Activated naive CD8-positive, alpha-beta T cell treated with anti-CD3 and anti-CD28 coated beads, Interleukin-2, amount 10 ng/mL, durations not matched to agents 7 days and 5 days (primary cell): ENCODE data around the gene BPI. TPM values are rescaled to one million over a fixed set of nuclear protein-coding genes. Genes with fewer than 3 reads are reported as not detected.

Experiments used
- ATAC-seq: fragments of 150-1000 bp; cut with Tn5 transposase; one replicate; pipeline ENCODE4 v1.10.0; 2021; ENCODE audit warnings: low read depth, moderate library complexity
- POLR2A ChIA-PET: fragments of 350-600 bp; sonication (Branson Sonifier 250); formaldehyde crosslinking; loops from one replicate; lab custom pipeline; 2021; ENCODE audit warnings: antibody characterized with exemption; lab: Charles Lee
- DNase-seq: peaks from one replicate; pipeline ENCODE4 v3.0.0; 2021
- H3K27ac Mint-ChIP-seq: one replicate; pipeline ENCODE4 v1.8.0; 2022; ENCODE audit warnings: mild to moderate bottlenecking, mixed read lengths
- H3K27me3 Mint-ChIP-seq: one replicate; pipeline ENCODE4 v1.8.0; 2022; ENCODE audit warnings: mild to moderate bottlenecking, moderate library complexity, mixed read lengths
- H3K36me3 Mint-ChIP-seq: one replicate; pipeline ENCODE4 v1.8.0; 2021; ENCODE audit warnings: mild to moderate bottlenecking, mixed read lengths
- H3K4me1 Mint-ChIP-seq: one replicate; pipeline ENCODE4 v1.8.0; 2021; ENCODE audit warnings: mixed read lengths
- H3K4me3 Mint-ChIP-seq: one replicate; pipeline ENCODE4 v1.8.0; 2022; ENCODE audit warnings: mild to moderate bottlenecking, moderate library complexity, mixed read lengths
- H3K9me3 Mint-ChIP-seq: one replicate; pipeline ENCODE4 v1.8.0; 2021; ENCODE audit warnings: mixed read lengths
- total RNA-seq, 2 experiments: library from RNA; stranded (reverse); gene quantifications; one replicate each; pipeline ENCODE4 v1.2.3, GENCODE V29; 2021

The BPI gene
- total RNA-seq, 2 experiments from 2014 or later: not detected

- POLR2A ChIA-PET: no interaction called here
- H3K27me3 Mint-ChIP-seq: peaks cover 30% of the 10 kb centered on the region
- ATAC-seq: no peak
- H3K4me3 Mint-ChIP-seq: no peak overlapping the region
- no peak overlapping the region for H3K27ac Mint-ChIP-seq
- H3K4me1 Mint-ChIP-seq: peaks cover 2% of the 10 kb centered on the region
- DNase-seq: no peak
- no peaks in the 10 kb centered on the region for H3K36me3 Mint-ChIP-seq
- no peaks in the 10 kb centered on the region for H3K9me3 Mint-ChIP-seq
These were observed 13.5 kb downstream of the BPI start for GRCh38 chr20:38317422-38317821.

GRCh38 chr20:38320221-38320620 lies 16.3 kb downstream of the BPI start:
- H3K4me3 Mint-ChIP-seq: no peak overlapping the region
- peaks cover 2% of the 10 kb centered on the region for H3K4me1 Mint-ChIP-seq
- POLR2A ChIA-PET: no interaction called here
- no peak overlapping the region for H3K27ac Mint-ChIP-seq
- ATAC-seq (no peak), DNase-seq (no peak)
- no peaks in the 10 kb centered on the region for H3K36me3 Mint-ChIP-seq
- H3K27me3 Mint-ChIP-seq: peaks cover 34% of the 10 kb centered on the region
- no peaks in the 10 kb centered on the region for H3K9me3 Mint-ChIP-seq

- H3K27ac Mint-ChIP-seq: no peak overlapping the region
- POLR2A ChIA-PET: no interaction called here
- no peak overlapping the region for H3K4me3 Mint-ChIP-seq
- no peaks in the 10 kb centered on the region for H3K9me3 Mint-ChIP-seq
- H3K36me3 Mint-ChIP-seq: no peaks in the 10 kb centered on the region
- peaks cover 35% of the 10 kb centered on the region for H3K27me3 Mint-ChIP-seq
- peaks cover 2% of the 10 kb centered on the region for H3K4me1 Mint-ChIP-seq
- ATAC-seq (no peak), DNase-seq (no peak)
These were observed 18.1 kb downstream of the BPI start for GRCh38 chr20:38321959-38322598.

DNA sequence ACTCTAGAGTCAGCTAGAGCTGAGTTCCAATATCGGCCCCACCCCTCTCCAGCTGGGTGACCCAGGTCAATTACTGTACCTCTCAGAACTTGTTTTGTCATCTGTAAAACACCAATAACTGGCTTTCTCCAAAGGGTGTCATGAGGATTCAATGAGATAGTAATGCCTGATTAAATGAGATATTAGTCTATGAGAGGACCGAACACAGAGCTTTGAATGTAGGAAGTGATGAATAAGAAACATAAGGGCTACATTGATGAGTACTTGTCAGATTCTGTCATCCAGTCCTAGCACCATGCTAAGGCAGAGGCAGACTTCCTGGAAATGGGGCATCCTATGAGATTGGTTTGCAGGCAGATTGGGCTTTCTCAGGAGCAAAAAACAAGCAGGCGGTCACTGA lies 20.2 kb downstream of the BPI start:
- ATAC-seq: no peak
- Mint-ChIP-seq H3K4me3 (no peak overlapping the region), H3K27me3 (peaks cover 28% of the 10 kb centered on the region), H3K9me3 (no peaks in the 10 kb centered on the region), H3K27ac (no peak overlapping the region), H3K4me1 (peaks cover 2% of the 10 kb centered on the region), H3K36me3 (no peaks in the 10 kb centered on the region)
- DNase-seq: no peak
- POLR2A ChIA-PET: no interaction called here

- ATAC-seq: no peak
- peaks cover 2% of the 10 kb centered on the region for H3K4me1 Mint-ChIP-seq
- H3K27me3 Mint-ChIP-seq: peaks cover 22% of the 10 kb centered on the region
- no peaks in the 10 kb centered on the region for H3K9me3 Mint-ChIP-seq
- POLR2A ChIA-PET: no interaction called here
- no peaks in the 10 kb centered on the region for H3K36me3 Mint-ChIP-seq
- no peak overlapping the region for H3K4me3 Mint-ChIP-seq
- H3K27ac Mint-ChIP-seq: no peak overlapping the region
- DNase-seq: no peak
These were observed 21.2 kb downstream of the BPI start for GRCh38 chr20:38325167-38325566.

- peaks cover 17% of the 10 kb centered on the region for H3K27me3 Mint-ChIP-seq
- H3K27ac Mint-ChIP-seq: no peak overlapping the region
- H3K4me1 Mint-ChIP-seq: peaks cover 2% of the 10 kb centered on the region
- no peaks in the 10 kb centered on the region for H3K36me3 Mint-ChIP-seq
- H3K9me3 Mint-ChIP-seq: no peaks in the 10 kb centered on the region
- DNase-seq (no peak), ATAC-seq (no peak)
- no peak overlapping the region for H3K4me3 Mint-ChIP-seq
- POLR2A ChIA-PET: no interaction called here
These were observed 21.9 kb downstream of the BPI start for GRCh38 chr20:38325905-38326304.

DNA sequence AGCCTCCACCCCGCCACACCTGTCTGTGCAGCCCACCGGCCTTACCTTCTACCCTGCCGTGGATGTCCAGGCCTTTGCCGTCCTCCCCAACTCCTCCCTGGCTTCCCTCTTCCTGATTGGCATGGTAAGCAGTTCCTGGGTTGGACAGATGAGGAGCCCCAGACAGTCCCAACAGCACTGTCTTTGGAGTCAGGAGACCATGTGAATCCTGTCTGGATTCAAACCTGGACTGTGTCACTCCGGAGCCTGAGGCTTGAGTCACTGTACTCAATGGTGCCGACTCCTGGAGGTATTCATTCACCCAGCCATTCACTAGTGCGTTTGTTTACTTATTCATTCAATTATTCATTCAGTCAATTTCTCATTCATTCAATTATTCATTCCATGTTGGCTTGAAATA lies 22.4 kb downstream of the BPI start:
- H3K4me3 Mint-ChIP-seq: no peak overlapping the region
- no peaks in the 10 kb centered on the region for H3K36me3 Mint-ChIP-seq
- DNase-seq (no peak), ATAC-seq (no peak)
- POLR2A ChIA-PET: no interaction called here
- peaks cover 2% of the 10 kb centered on the region for H3K4me1 Mint-ChIP-seq
- peaks cover 16% of the 10 kb centered on the region for H3K27me3 Mint-ChIP-seq
- no peak overlapping the region for H3K27ac Mint-ChIP-seq
- H3K9me3 Mint-ChIP-seq: no peaks in the 10 kb centered on the region

DNA sequence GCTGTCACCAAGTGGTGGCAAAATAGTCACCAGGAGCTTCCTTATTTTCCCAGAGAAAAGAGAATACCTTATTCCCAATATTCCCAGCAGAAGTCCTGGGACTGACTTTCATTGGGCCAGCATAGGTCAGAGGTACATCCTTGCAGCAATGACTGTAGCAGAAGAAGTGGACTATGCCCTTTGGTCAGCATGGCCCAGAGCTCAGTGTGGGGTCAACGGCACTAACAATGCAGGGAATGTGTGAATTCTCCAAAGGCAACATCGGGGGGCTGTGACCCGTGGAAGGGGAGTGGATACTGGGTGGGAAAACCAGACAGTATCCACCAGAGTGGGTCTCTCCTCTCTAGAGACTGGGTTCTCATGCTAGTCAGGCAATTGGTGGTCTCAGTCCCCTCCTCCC lies 26.7 kb downstream of the BPI start:
- peaks cover 15% of the 10 kb centered on the region for H3K27me3 Mint-ChIP-seq
- no peak overlapping the region for H3K4me3 Mint-ChIP-seq
- POLR2A ChIA-PET: no interaction called here
- DNase-seq (no peak), ATAC-seq (no peak)
- no peak overlapping the region for H3K27ac Mint-ChIP-seq
- no peaks in the 10 kb centered on the region for H3K4me1 Mint-ChIP-seq
- H3K9me3 Mint-ChIP-seq: no peaks in the 10 kb centered on the region
- H3K36me3 Mint-ChIP-seq: no peaks in the 10 kb centered on the region

DNA sequence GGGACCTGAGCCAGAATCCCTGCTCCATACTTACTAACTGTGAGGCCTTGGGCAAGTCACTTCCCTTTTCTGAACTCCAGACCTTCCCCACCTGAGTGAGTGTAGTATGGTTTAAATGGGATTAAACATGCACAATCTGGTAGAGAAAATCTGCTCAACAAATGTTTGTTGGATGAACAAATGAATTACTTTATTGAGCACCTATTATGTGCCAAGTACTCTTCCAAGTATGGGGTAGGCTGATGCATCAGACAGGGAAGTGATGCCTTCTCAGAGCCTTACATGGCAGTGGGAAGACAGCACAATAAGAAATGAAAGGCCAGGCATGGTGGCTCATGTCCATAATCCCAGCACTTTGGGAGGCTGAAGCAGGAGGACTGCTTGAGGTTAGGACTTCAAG lies 27.3 kb downstream of the BPI start:
- no peaks in the 10 kb centered on the region for H3K36me3 Mint-ChIP-seq
- DNase-seq: no peak
- POLR2A ChIA-PET: interaction anchor here (0.5 kb wide), 1 partner anchor 86 kb away, joined by 3 read pairs; no protein-coding TSS in a partner anchor
- no peak overlapping the region for H3K4me3 Mint-ChIP-seq
- H3K9me3 Mint-ChIP-seq: peaks cover 2% of the 10 kb centered on the region
- peaks cover 17% of the 10 kb centered on the region for H3K27me3 Mint-ChIP-seq
- H3K4me1 Mint-ChIP-seq: no peaks in the 10 kb centered on the region
- ATAC-seq: no peak
- H3K27ac Mint-ChIP-seq: no peak overlapping the region

GRCh38 chr20:38331814-38332213 lies 27.9 kb downstream of the BPI start:
- H3K9me3 Mint-ChIP-seq: peaks cover 2% of the 10 kb centered on the region
- ATAC-seq: no peak
- H3K4me3 Mint-ChIP-seq: no peak overlapping the region
- POLR2A ChIA-PET: interaction anchor here (0.5 kb wide), 1 partner anchor 86 kb away, joined by 3 read pairs; no protein-coding TSS in a partner anchor
- peaks cover 17% of the 10 kb centered on the region for H3K27me3 Mint-ChIP-seq
- no peak for DNase-seq
- no peaks in the 10 kb centered on the region for H3K36me3 Mint-ChIP-seq
- H3K4me1 Mint-ChIP-seq: no peaks in the 10 kb centered on the region
- H3K27ac Mint-ChIP-seq: no peak overlapping the region

- Mint-ChIP-seq H3K9me3 (peaks cover 7% of the 10 kb centered on the region), H3K27ac (no peak overlapping the region), H3K27me3 (peaks cover 20% of the 10 kb centered on the region), H3K4me1 (no peaks in the 10 kb centered on the region), H3K36me3 (no peaks in the 10 kb centered on the region), H3K4me3 (no peak overlapping the region)
- no peak for DNase-seq
- no peak for ATAC-seq
- POLR2A ChIA-PET: no interaction called here
These were observed 30.1 kb downstream of the BPI start for GRCh38 chr20:38334016-38334415.

DNA sequence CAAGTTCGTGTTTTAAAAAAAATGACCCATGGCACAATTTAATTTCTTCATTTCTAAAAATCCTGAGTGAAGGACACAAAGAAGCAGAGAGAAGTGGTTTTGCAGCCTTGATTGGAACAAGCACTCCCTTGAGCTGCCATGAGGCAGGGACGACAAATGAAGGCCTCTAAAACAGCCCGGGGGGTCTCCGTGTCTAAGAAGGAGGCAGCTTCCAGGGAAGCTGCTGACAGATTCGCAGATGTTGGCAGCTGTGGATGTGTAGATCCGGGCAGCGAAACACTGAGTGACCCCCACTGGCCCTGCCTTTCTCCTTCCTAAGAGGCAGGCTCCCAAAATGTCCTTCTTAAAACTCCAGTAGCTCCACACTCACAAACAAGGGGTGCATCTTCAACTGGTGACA lies 32.8 kb downstream of the BPI start:
- ATAC-seq (no peak), DNase-seq (no peak)
- Mint-ChIP-seq H3K27me3 (peaks cover 23% of the 10 kb centered on the region), H3K4me3 (no peak overlapping the region), H3K36me3 (no peaks in the 10 kb centered on the region), H3K27ac (no peak overlapping the region), H3K9me3 (peaks cover 7% of the 10 kb centered on the region), H3K4me1 (no peaks in the 10 kb centered on the region)
- POLR2A ChIA-PET: no interaction called here

- DNase-seq (no peak), ATAC-seq (no peak)
- no peaks in the 10 kb centered on the region for H3K36me3 Mint-ChIP-seq
- peaks cover 7% of the 10 kb centered on the region for H3K9me3 Mint-ChIP-seq
- POLR2A ChIA-PET: no interaction called here
- H3K27ac Mint-ChIP-seq: no peak overlapping the region
- no peak overlapping the region for H3K4me3 Mint-ChIP-seq
- no peaks in the 10 kb centered on the region for H3K4me1 Mint-ChIP-seq
- H3K27me3 Mint-ChIP-seq: peaks cover 20% of the 10 kb centered on the region
These were observed 33.7 kb downstream of the BPI start for GRCh38 chr20:38337561-38338140.

DNA sequence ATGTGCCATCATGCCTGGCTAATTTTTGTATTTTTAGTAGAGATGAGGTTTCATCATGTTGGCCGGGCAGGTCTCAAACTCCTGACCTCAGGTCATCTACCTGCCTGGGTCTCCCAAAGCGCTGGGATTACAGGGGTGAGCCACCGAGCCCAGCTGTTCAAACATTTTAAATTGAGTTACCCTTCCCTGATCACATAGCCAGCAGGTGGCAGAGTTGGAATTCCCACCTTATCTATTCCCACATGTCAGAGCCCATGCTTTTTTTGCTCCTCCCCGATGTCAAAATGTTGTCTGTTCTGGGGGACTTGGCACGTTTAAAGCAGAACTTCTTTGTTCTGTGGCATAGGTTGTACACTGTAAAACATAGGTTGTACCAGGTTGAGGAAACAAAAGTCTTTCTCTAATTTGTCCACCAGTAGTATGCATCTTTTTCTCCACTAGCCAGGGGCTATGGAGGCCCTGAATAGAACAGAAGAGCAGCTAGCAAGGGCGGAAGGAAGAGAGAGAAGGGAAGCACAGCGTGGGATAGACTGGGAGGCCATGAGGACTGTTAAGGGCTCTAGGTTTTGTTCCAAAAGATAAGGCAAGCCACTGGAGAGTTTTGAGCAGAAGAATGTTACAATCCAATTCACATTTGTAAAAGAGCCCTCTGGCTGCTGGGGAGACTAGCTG lies 35.0 kb downstream of the BPI start:
- Mint-ChIP-seq H3K4me3 (no peak overlapping the region), H3K36me3 (no peaks in the 10 kb centered on the region), H3K27me3 (peaks cover 20% of the 10 kb centered on the region), H3K27ac (no peak overlapping the region), H3K4me1 (no peaks in the 10 kb centered on the region), H3K9me3 (peaks cover 7% of the 10 kb centered on the region)
- ATAC-seq: no peak
- POLR2A ChIA-PET: no interaction called here
- no peak for DNase-seq
